Measurements from ENCODE around the gene TTC19.

DNA sequence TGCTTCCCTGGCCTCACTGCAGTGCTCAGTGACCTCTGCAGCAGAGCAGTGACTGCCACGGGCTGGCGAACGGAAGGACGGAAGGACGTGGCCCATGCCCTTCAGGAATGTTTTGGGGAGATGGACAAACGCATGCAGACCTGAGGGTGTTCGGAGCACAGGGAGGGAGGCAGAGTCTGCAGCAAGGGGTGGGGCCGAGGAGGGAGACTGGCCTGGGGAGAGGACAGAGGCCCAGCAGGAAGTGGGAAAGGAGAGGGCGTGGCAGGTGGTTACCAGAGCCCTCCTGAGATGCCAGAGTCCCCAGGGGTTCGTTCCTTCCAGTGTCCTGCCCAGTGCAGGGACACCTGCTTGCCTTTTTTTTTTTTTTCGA lies 32.8 kb upstream of the TTC19 start:
- TF ChIP-seq TAF1 (IDR thresholded peaks at IDR 0.05; ENCODE audit: low read depth, low read length) (no peak), POLR2A (IDR thresholded peaks at IDR 0.05; ENCODE audit: low read depth, low read length) (no peak), POLR2AphosphoS5 (IDR thresholded peaks at IDR 0.05; ENCODE audit: low read depth, low read length) (no peak), SPI1 (IDR thresholded peaks at IDR 0.05; ENCODE audit: low read depth, low read length) (peak; percentile 13; the same call in 1 of the 2 replicates)

All from GM12891 (cell line).